PC-3 (cell line): ENCODE data around the gene RABGAP1L.

Experiments used
- CTCF ChIP-seq: fragments of 300-600 bp; sonication (generic); conservative IDR thresholded peaks from 2 replicates; pipeline ENCODE4 v1.5.1; 2017; ENCODE audit warnings: antibody characterized with exemption, low read depth, mild to moderate bottlenecking, low read length
- EZH2 ChIP-seq: fragments of 300-600 bp; sonication (generic); IDR thresholded peaks from one replicate; pipeline ENCODE4 v1.6.1; 2017; ENCODE audit warnings: antibody characterized with exemption, mild to moderate bottlenecking, low read length; ENCODE audit not compliant: unreplicated experiment

DNA sequence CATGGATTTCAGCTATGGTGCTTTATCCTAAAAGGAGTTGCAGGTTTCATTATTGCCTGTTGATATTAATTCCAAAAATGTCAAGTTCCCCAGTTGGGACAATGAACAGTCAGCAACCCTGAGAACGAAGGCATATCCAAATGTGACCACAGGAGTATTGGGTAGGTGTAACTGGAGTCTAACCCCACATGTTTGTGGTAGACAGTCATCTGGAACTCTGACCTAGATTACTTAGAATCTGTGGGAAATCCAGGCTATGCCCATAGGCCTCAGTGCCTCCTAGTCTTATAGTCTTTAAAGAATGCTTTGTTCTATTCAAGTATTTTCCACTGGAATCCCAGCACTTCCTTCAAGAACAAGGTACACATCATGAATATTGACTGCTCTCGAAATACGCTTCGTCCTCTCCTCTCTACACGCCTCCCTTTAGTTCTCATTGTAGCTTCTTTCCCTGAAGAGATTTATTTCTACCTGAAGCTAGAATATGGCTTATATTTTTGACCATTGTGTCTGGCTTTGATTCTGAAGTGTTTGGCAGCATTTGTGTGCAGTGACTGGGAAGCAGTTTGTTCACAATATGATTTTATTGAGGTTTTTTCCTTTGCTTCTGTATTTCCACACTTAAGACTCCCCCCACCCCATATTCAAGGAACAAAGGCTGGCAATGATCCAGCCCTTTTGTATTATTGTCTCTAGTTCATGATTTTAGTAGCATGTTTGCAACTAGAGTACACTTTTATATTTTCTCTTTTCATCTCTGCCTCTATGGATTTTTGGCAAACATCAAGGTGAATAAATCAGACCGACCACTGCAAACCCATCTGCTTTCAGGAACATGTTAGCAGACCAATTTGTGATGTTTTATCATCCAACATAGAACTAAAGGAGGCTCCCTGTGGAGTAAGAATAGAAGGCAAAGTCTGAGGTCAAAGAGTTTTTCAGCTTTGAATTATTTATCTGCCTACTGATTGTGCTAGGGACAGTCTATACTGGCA lies 467.0 kb downstream of the RABGAP1L start:
- TF ChIP-seq CTCF = no peak
- no peak for TF ChIP-seq EZH2
